Right lobe of liver (tissue), 6 donors: Measurements from ENCODE around the gene CUX1. TPM values are rescaled to one million over a fixed set of nuclear protein-coding genes. Genes with fewer than 3 reads are reported as not detected.
A peak's percentile ranks its signal among the peaks of the same experiment; 100 is the strongest.

ENCODE experiments used
- ATAC-seq, 4 donors: fragments of 200-7000 bp; cut with Tn5 transposase; one replicate each; pipeline ENCODE4 v1.9.1; 2020; ENCODE audit warnings: mild to moderate bottlenecking in 4 of 4, moderate library complexity in 4 of 4
- DNase-seq, 3 donors: peaks; one replicate each; pipeline ENCODE4 v3.0.0-alpha.2; 2020
- H3K27ac ChIP-seq, 3 donors: fragments of 200-600 bp; one replicate each; pipeline ENCODE4 v1.8.0; 2022
- H3K27me3 ChIP-seq, 2 donors: fragments of 200-600 bp; one replicate each; pipeline ENCODE4 v1.8.0; 2022
- H3K36me3 ChIP-seq, 4 donors: fragments of 200-600 bp; sonication (generic) in 1 of 4; one replicate each; pipeline versions ENCODE4 v1.5.1 to v1.8.0; 2017 to 2022; ENCODE audit warnings: control low read depth in 1 of 4
- H3K4me1 ChIP-seq, 4 donors: fragments of 200-600 bp; sonication (generic) in 1 of 4; one replicate each; pipeline versions ENCODE4 v1.5.1 to v1.8.0; 2017 to 2022; ENCODE audit warnings: control low read depth in 1 of 4
- H3K4me3 ChIP-seq, 3 donors: fragments of 200-600 bp; one replicate each; pipeline ENCODE4 v1.8.0; 2022
- H3K9me3 ChIP-seq, 4 donors: fragments of 200-600 bp; sonication (generic) in 1 of 4; one replicate each; pipeline versions ENCODE4 v1.5.1 to v1.8.0; 2017 to 2022; ENCODE audit warnings: control low read depth in 1 of 4
- CTCF ChIP-seq, 4 donors: fragments of 200-600 bp in 3 of 4; fragments of 450-650 bp in 1 of 4; IDR thresholded peaks; one replicate each; pipeline versions ENCODE4 v1.5.1 to v1.8.0; 2016 to 2022; ENCODE audit warnings: antibody characterized with exemption in 4 of 4, mild to moderate bottlenecking in 2 of 4
- POLR2A ChIP-seq: fragments of 450-650 bp; IDR thresholded peaks from one replicate; pipeline ENCODE4 v1.6.1; 2017; ENCODE audit warnings: antibody characterized with exemption, mild to moderate bottlenecking
- WGBS: methylation state at CpG from one replicate; pipeline ENCODE4 v1.1.6; 2018; ENCODE audit warnings: low coverage, low lambda C conversion rate; ENCODE audit not compliant: insufficient coverage; ENCODE audit errors: missing lambda C conversion rate; 5-methylcytosine and 5-hydroxymethylcytosine counted together
- intact Hi-C, 2 donors: fragments of 100-400 bp; cut with DNase I; formaldehyde crosslinking; loops; one replicate each; pipeline versions ENCODE4 v1.11.2 to v1.14.1; 2022
- total RNA-seq, 6 experiments: library from RNA; depleted of rRNA in 2 of 6; stranded (reverse); fragments of >200 nt in 2 of 6; fragmentation: NEBNext Ultra II Directional in 3 of 6; extraction: Animal tissue kit (Norgen Biotek cat#: 25700) in 3 of 6; gene quantifications; one replicate each; pipeline versions ENCODE4 v1.1.0 to v1.2.4, GENCODE V29; 2016 to 2023
- donor health status: DM: no; HTN: yes; CAD: no.
- donor health status: DM: no; HTN: no; CAD: no.
- donor health status: DM: no; HTN: no; CAD: no.
- donor health status: DM: no; HTN: yes; CAD: no.
- donor health status: DM: no; HTN: yes; CAD: no.

CUX1 gene
- total RNA-seq, 6 experiments from 2014 or later, result 34.3 to 53.1 (median 40.6) TPM

GRCh38 chr7:101804088-101804963 is 13.1 kb upstream of the CUX1 start:
- 14% methylated on average over 15 of the region's 16 CpGs for WGBS
- TF ChIP-seq POLR2A (no peak), CTCF (IDR thresholded peaks at IDR 0.05) (no peak)
- DNase-seq, result no peak
- Histone ChIP-seq H3K4me1 (no peaks in the 10 kb centered on the region), H3K27ac (no peak overlapping the region), H3K27me3 (no peaks in the 10 kb centered on the region), H3K9me3 (no peaks in the 10 kb centered on the region), H3K36me3 (no peaks in the 10 kb centered on the region), H3K4me3 (no peak overlapping the region)
- intact Hi-C loops, result loop anchor here (5.0 to 10.0 kb wide), 2 partner anchors 62 to 110 kb away; no protein-coding TSS in a partner anchor
- ATAC-seq, result no peak

GRCh38 chr7:101804967-101805366 is 12.5 kb upstream of the CUX1 start:
- no peak overlapping the region for H3K27ac ChIP-seq
- TF ChIP-seq CTCF (IDR thresholded peaks at IDR 0.05), result peak in 3 of 4 donors; percentile 19 to 20 (median 19)
- TF ChIP-seq POLR2A, result no peak
- intact Hi-C loops, result loop anchor here (5.0 to 10.0 kb wide), 2 partner anchors 63 to 110 kb away; no protein-coding TSS in a partner anchor
- H3K9me3 ChIP-seq, result no peaks in the 10 kb centered on the region
- H3K36me3 ChIP-seq, result no peaks in the 10 kb centered on the region
- WGBS, result 12% methylated on average over 7 of the region's 10 CpGs
- no peaks in the 10 kb centered on the region for H3K27me3 ChIP-seq
- no peak for DNase-seq
- H3K4me3 ChIP-seq, result no peak overlapping the region
- peak in 3 of 4 donors; percentile 28 to 42 (median 41) for ATAC-seq
- H3K4me1 ChIP-seq, result no peaks in the 10 kb centered on the region

GRCh38 chr7:101812595-101812994 is 4.8 kb upstream of the CUX1 start:
- H3K4me3 ChIP-seq, result no peak overlapping the region
- no peaks in the 10 kb centered on the region for H3K9me3 ChIP-seq
- no peak for DNase-seq
- WGBS, result 93% methylated on average over 1 of the region's 1 CpG
- no peak for ATAC-seq
- TF ChIP-seq CTCF (IDR thresholded peaks at IDR 0.05) (no peak), POLR2A (no peak)
- H3K4me1 ChIP-seq, result peaks cover 0 to 6% (median under 1%) of the 10 kb centered on the region in 4 donors
- no peak overlapping the region for H3K27ac ChIP-seq
- no peaks in the 10 kb centered on the region for H3K36me3 ChIP-seq
- intact Hi-C loops, result loop anchor here in 1 of 2 donors (10.0 kb wide), 1 partner anchor 118 kb away; no protein-coding TSS in a partner anchor
- no peaks in the 10 kb centered on the region for H3K27me3 ChIP-seq

- peaks cover 0 to 14% (median 5%) of the 10 kb centered on the region in 4 donors for H3K4me1 ChIP-seq
- H3K36me3 ChIP-seq, result no peaks in the 10 kb centered on the region
- H3K27me3 ChIP-seq, result no peaks in the 10 kb centered on the region
- intact Hi-C loops, result loop anchor here in 1 of 2 donors (10.0 kb wide), 1 partner anchor 119 kb away; no protein-coding TSS in a partner anchor
- DNase-seq (no peak), ATAC-seq (no peak)
- H3K27ac ChIP-seq, result no peak overlapping the region
- 31% methylated on average over 5 of the region's 5 CpGs for WGBS
- H3K9me3 ChIP-seq, result no peaks in the 10 kb centered on the region
- TF ChIP-seq POLR2A (no peak), CTCF (IDR thresholded peaks at IDR 0.05) (no peak)
- peak overlapping the region; percentile 64 to 84 (median 64) for H3K4me3 ChIP-seq
These were observed 3.9 kb upstream of the CUX1 start for GRCh38 chr7:101813402-101814019.
